Brain microvascular endothelial cell (primary cell): ENCODE data around the gene TLE3.
A peak's percentile ranks its signal among the peaks of the same experiment; 100 is the strongest.

Experiments
- DNase-seq: peaks from one replicate; pipeline ENCODE4 v3.0.0-alpha.2; 2020
- H3K27ac ChIP-seq: fragments of 250-450 bp; sonication (Bioruptor Pico); 2 replicates; pipeline ENCODE4 v1.5.1; 2020; ENCODE audit warnings: mild to moderate bottlenecking, moderate library complexity
- H3K27me3 ChIP-seq: fragments of 250-450 bp; sonication (Bioruptor Pico); replicated peaks from 2 replicates; pipeline ENCODE4 v1.5.1; 2020; ENCODE audit warnings: mild to moderate bottlenecking
- H3K36me3 ChIP-seq: fragments of 250-450 bp; sonication (Bioruptor Pico); replicated peaks from 2 replicates; pipeline ENCODE4 v1.5.1; 2020; ENCODE audit warnings: mild to moderate bottlenecking
- H3K4me3 ChIP-seq: 2 replicates; pipeline ENCODE4 v1.5.1; 2011; ENCODE audit warnings: low read depth, mild to moderate bottlenecking, control low read depth, low read length, moderate library complexity
- CTCF ChIP-seq: IDR thresholded peaks from 2 replicates; pipeline ENCODE4 v1.5.1; 2011; ENCODE audit warnings: low read depth, mild to moderate bottlenecking, moderate library complexity, low read length, control low read depth, inconsistent platforms; ENCODE audit errors: missing control alignments
- in situ Hi-C: cut with HindIII; loops from 2 replicates; pipeline ENCODE4 v1.10.0; 2017; ENCODE audit warnings: low sequenced_read_pairs, low pct_ligation_motif_present

Gene TLE3

DNA sequence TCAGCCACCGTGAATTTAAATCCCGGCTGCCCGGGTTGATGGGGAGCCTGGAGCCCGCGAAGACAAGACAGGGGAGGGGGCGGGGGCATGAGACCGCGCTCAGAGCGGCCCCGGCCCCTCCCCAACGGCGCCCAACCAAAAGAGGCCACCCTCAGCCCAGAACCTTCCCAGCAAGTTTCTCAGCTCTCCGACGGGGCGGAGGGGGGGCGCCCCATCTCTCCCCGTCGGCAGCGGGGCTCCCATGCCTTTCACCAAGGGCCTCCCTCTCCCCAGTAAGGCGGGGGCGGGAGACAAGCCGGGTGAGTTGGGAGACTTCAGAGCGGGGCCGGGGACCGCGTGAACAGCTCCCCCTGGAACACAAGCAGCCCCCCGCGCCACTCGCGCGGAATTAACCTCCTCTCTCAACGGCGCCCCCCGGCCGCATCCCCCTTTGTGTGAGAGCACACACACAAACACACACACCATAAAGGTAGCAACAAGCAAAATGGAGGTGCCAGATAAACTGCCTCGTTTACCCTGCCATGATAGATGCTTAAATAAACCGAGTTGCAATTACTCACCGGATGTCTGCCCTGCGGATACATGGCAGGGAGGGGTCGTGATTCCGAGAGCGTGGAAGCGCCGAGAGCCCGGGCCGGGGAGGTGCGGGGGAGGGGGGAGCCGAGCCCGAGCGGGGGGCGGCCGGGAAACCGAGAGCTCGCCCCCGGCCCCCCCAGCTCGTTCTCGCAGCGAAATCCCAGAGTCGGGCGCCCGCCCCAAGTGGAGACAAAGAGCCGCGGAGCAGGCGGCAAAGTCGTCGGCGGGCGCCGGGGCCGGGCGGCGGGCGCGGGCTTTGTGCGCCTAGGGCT lies 1.3 kb downstream of the TLE3 start:
- H3K27ac ChIP-seq: peak overlapping the region; percentile 61
- DNase-seq: peak; percentile 25
- peak overlapping the region; percentile 83 for H3K4me3 ChIP-seq
- peak; percentile 21 for TF ChIP-seq CTCF
- H3K27me3 ChIP-seq: no peaks in the 10 kb centered on the region
- in situ Hi-C loops: no loop called here
- peaks cover 13% of the 10 kb centered on the region for H3K36me3 ChIP-seq

DNA sequence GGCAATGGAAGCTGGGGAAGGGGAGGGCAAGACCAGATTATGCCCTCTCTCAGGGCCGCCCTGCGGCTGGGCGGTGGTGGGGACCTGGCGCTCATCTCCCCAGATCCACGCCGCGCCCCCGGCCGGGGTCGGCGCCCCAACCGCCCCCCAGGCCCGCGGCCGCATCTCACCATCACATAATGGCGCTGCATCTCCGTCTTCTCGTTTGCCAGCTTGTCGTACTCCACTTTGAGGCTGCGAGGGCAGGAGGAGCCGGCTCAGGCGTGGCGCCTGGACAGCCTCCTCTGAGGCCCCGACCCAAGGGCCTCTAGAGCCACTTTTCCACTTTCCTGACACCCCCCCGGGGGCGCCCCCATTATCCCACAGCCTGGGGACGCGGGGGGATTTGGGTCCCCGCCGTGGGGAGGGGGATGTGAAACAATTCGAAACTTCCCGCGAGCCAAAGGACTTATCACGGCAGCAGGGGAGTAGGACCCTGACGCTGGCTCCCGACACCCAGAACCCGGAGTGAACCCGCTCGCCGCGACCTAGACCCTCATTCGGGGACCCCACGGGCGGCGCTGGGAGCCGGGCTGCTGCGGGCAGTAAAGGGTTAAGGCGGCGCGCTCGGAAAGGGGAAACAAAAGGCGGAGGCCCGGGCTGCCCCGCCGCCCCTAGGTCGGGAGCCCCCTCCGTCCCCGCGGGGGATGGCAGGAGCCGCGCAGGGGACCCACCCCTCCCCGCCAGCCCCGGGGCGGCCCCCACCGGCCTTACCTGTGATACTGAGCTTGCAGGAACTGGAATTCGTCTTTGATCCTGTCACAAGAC lies 2.1 kb downstream of the TLE3 start:
- peaks cover 17% of the 10 kb centered on the region for H3K36me3 ChIP-seq
- no peak for DNase-seq
- H3K4me3 ChIP-seq: peak overlapping the region; percentile 83
- no peak for TF ChIP-seq CTCF
- in situ Hi-C loops: no loop called here
- no peaks in the 10 kb centered on the region for H3K27me3 ChIP-seq
- H3K27ac ChIP-seq: no peak overlapping the region

DNA sequence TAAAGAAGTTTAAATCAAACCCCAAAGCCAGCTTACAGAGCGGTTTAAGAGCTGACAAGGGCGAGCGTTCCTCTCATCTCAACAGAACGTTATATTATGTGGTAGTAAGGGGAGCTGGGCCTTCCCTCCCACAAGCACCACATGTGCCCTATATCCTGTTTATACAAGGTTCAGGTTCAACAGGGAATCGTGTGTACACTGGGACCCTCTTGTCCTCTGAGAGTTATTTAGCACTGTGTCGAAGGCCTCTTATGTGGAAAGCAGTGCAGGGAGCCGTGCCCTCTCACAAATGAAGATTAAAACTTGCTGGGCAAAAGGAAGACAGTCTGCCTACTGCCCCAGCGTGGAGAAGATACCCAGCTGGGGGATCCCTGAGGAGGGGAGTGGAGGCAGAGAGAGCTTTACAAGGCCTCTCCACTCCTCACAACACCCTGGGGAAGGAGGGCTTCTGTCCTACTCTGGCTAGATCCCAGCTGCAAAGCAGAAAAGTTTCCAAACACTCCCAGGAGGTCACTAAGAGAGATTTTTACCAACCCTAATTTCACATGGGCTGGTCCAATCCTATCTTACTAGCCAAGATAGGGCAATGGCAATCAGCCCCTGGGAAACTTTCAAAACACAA lies 2.9 kb downstream of the TLE3 start:
- DNase-seq: no peak
- in situ Hi-C loops: no loop called here
- H3K36me3 ChIP-seq: peaks cover 24% of the 10 kb centered on the region
- TF ChIP-seq CTCF: no peak
- peak overlapping the region; percentile 83 for H3K4me3 ChIP-seq
- H3K27me3 ChIP-seq: no peaks in the 10 kb centered on the region
- H3K27ac ChIP-seq: no peak overlapping the region

DNA sequence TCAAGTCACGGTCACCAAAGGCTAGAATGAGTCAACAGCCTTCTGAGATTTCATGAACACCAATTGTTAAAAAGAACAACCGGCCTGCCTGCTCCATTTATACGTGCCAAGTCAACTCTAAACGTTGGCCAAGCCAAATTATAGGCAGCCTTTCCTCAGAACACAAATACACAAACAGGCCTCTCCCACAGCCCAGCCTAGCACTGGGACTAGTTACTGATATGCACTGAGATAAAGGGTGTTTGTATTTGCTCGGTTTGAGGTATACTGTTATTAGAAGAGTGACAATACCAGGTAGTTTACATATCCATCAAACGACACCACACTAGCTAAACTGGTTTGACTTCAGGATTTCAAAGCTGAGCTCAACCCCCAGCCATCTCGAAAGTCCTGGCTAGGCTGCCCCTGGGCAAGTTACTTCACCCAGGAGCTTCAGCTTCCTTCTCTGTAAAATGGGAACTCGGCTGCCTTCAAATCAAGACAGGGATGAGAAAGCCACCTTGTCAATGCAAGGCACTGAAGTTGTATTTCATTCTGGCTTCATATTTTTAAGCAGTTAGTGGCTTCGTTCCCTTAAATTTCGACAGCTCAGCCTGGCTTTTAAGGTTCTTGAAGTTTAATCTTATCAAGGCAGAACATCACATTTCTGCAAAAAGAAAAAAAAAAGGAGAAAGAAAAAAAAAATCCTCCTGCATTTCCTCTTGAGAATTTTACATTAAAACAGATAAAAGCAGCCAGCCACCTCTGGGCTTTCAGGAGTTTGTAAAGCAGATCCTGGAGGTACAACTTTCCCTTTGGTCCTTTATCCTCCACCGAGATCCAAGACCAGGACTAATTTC lies 4.0 kb downstream of the TLE3 start:
- TF ChIP-seq CTCF: no peak
- H3K27me3 ChIP-seq: no peaks in the 10 kb centered on the region
- no peak overlapping the region for H3K4me3 ChIP-seq
- peaks cover 26% of the 10 kb centered on the region for H3K36me3 ChIP-seq
- no peak for DNase-seq
- in situ Hi-C loops: no loop called here
- no peak overlapping the region for H3K27ac ChIP-seq

GRCh38 chr15:70093070-70093469 lies 4.6 kb downstream of the TLE3 start:
- TF ChIP-seq CTCF: peak; percentile 13
- no peak overlapping the region for H3K27ac ChIP-seq
- H3K4me3 ChIP-seq: no peak overlapping the region
- in situ Hi-C loops: no loop called here
- H3K36me3 ChIP-seq: peaks cover 28% of the 10 kb centered on the region
- no peak for DNase-seq
- H3K27me3 ChIP-seq: no peaks in the 10 kb centered on the region
